CD4-positive, alpha-beta T cell (primary cell): ENCODE measurements around the gene BLTP3B. TPM values are rescaled to one million over a fixed set of nuclear protein-coding genes. Genes with fewer than 3 reads are reported as not detected.

Experiments used
- ATAC-seq: fragments of 200-7000 bp; cut with Tn5 transposase; one replicate; pipeline ENCODE4 v1.10.0; 2022; ENCODE audit warnings: mild to moderate bottlenecking; ENCODE audit not compliant: poor library complexity
- CTCF ChIA-PET: fragments of 350-600 bp; sonication (Branson Sonifier 250); formaldehyde crosslinking; loops from one replicate; lab custom pipeline; 2021; ENCODE audit warnings: antibody characterized with exemption, inconsistent platforms; lab: Charles Lee
- POLR2A ChIA-PET: fragments of 350-600 bp; sonication (Branson Sonifier 250); formaldehyde crosslinking; loops from one replicate; lab custom pipeline; 2021; ENCODE audit warnings: antibody characterized with exemption, inconsistent platforms; lab: Charles Lee
- DNase-seq, 14 experiments: peaks; one replicate each; pipeline ENCODE4 v3.0.0-alpha.2; 2013 to 2020; ENCODE audit warnings: mixed read lengths in 2 of 14
- H3K27ac ChIP-seq, 2 donors: one replicate each; pipeline versions ENCODE4 v1.5.1 to v1.7.0; 2013; ENCODE audit warnings: low read length in 2 of 2, low read depth in 1 of 2, mild to moderate bottlenecking in 1 of 2
- H3K27me3 ChIP-seq, 2 experiments: 1 replicate in 1 of 2; 2 replicates in 1 of 2; pipeline versions ENCODE4 v1.6.1 to v1.7.0; 2013; ENCODE audit warnings: low read length in 2 of 2, control low read depth in 1 of 2, mild to moderate bottlenecking in 1 of 2, moderate library complexity in 1 of 2; ENCODE audit not compliant: insufficient read depth in 2 of 2, control insufficient read depth in 1 of 2
- H3K36me3 ChIP-seq: one replicate; pipeline ENCODE4 v1.6.1; 2013; ENCODE audit warnings: low read length, control low read depth; ENCODE audit not compliant: insufficient read depth
- H3K4me1 ChIP-seq: one replicate; pipeline ENCODE4 v1.6.1; 2013; ENCODE audit warnings: low read length, control low read depth; ENCODE audit not compliant: insufficient read depth
- H3K4me3 ChIP-seq: one replicate; pipeline ENCODE4 v1.5.1; 2013; ENCODE audit warnings: mild to moderate bottlenecking, low read length, moderate library complexity
- H3K9me3 ChIP-seq, 2 experiments: 1 replicate in 1 of 2; 2 replicates in 1 of 2; pipeline versions ENCODE4 v1.6.1 to v1.7.0; 2013; ENCODE audit warnings: low read length in 2 of 2, mild to moderate bottlenecking in 2 of 2, control low read depth in 1 of 2, moderate library complexity in 1 of 2; ENCODE audit not compliant: control insufficient read depth in 1 of 2, insufficient read depth in 1 of 2
- H3K27ac Mint-ChIP-seq: one replicate; pipeline ENCODE4 v1.8.0; 2020; ENCODE audit warnings: mixed read lengths
- H3K27me3 Mint-ChIP-seq: one replicate; pipeline ENCODE4 v1.8.0; 2021; ENCODE audit warnings: mixed read lengths
- H3K36me3 Mint-ChIP-seq: one replicate; pipeline ENCODE4 v1.8.0; 2021; ENCODE audit warnings: low read depth, mixed read lengths
- H3K4me1 Mint-ChIP-seq: one replicate; pipeline ENCODE4 v1.8.0; 2021; ENCODE audit warnings: low read depth, mixed read lengths
- H3K4me3 Mint-ChIP-seq: one replicate; pipeline ENCODE4 v1.8.0; 2020; ENCODE audit warnings: mild to moderate bottlenecking, mixed read lengths
- H3K9me3 Mint-ChIP-seq: one replicate; pipeline ENCODE4 v1.8.0; 2020; ENCODE audit warnings: mixed read lengths
- intact Hi-C, 2 experiments: fragments of 100-400 bp; cut with DNase I in 1 of 2; cut with micrococcal nuclease in 1 of 2; formaldehyde crosslinking; loops; one replicate each; pipeline versions ENCODE4 v1.15.1 to v1.9.0; 2023 to 2025; cut with DNase I, micrococcal nuclease
- total RNA-seq, 174 experiments: library from RNA in 2 of 174; stranded (reverse) in 2 of 174; gene quantifications; one replicate each; pipeline ENCODE4 v1.2.3 and lab custom pipeline; 2021 to 2026
- TF ChIP-seq, protein P1 (sequence below): fragments of 200-600 bp; IDR thresholded peaks from one replicate; pipeline ENCODE4 v1.8.0; 2022; ENCODE audit warnings: antibody characterized with exemption, mild to moderate bottlenecking

Gene BLTP3B
- total RNA-seq, 2 experiments from 2014 or later, result 23.0 to 23.4 TPM

- no peaks in the 10 kb centered on the region for H3K27me3 Mint-ChIP-seq
- DNase-seq (no peak), ATAC-seq (no peak)
- intact Hi-C loops, result no loop called here
- H3K4me1 ChIP-seq, result peaks cover 8% of the 10 kb centered on the region
- H3K36me3 ChIP-seq, result no peaks in the 10 kb centered on the region
- peaks cover 12% of the 10 kb centered on the region for H3K4me1 Mint-ChIP-seq
- TF ChIP-seq, protein P1, sequence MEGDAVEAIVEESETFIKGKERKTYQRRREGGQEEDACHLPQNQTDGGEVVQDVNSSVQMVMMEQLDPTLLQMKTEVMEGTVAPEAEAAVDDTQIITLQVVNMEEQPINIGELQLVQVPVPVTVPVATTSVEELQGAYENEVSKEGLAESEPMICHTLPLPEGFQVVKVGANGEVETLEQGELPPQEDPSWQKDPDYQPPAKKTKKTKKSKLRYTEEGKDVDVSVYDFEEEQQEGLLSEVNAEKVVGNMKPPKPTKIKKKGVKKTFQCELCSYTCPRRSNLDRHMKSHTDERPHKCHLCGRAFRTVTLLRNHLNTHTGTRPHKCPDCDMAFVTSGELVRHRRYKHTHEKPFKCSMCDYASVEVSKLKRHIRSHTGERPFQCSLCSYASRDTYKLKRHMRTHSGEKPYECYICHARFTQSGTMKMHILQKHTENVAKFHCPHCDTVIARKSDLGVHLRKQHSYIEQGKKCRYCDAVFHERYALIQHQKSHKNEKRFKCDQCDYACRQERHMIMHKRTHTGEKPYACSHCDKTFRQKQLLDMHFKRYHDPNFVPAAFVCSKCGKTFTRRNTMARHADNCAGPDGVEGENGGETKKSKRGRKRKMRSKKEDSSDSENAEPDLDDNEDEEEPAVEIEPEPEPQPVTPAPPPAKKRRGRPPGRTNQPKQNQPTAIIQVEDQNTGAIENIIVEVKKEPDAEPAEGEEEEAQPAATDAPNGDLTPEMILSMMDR, result no peak
- H3K27ac Mint-ChIP-seq, result no peak overlapping the region
- H3K27ac ChIP-seq, result no peak overlapping the region
- no peak overlapping the region for H3K4me3 Mint-ChIP-seq
- ChIA-PET CTCF (interaction anchor here (1.7 kb wide), 1 partner anchor 12 kb away, joined by 3 read pairs; no protein-coding TSS in a partner anchor), POLR2A (interaction anchor here (3.5 kb wide), 1 partner anchor 34 kb away, joined by 16 read pairs; the partner anchor contains the start of gene ACTR6)
- no peaks in the 10 kb centered on the region for H3K9me3 Mint-ChIP-seq
- no peak overlapping the region for H3K4me3 ChIP-seq
- H3K9me3 ChIP-seq, result no peaks in the 10 kb centered on the region
- H3K27me3 ChIP-seq, result no peaks in the 10 kb centered on the region
- no peaks in the 10 kb centered on the region for H3K36me3 Mint-ChIP-seq
Observed at GRCh38 chr12:100166232-100166631, 23.6 kb upstream of the BLTP3B start.

- H3K9me3 ChIP-seq, result no peaks in the 10 kb centered on the region
- no peak overlapping the region for H3K27ac ChIP-seq
- peaks cover 8% of the 10 kb centered on the region for H3K4me1 ChIP-seq
- no peak overlapping the region for H3K4me3 Mint-ChIP-seq
- TF ChIP-seq, protein P1, result no peak
- no peaks in the 10 kb centered on the region for H3K27me3 Mint-ChIP-seq
- no peaks in the 10 kb centered on the region for H3K36me3 Mint-ChIP-seq
- no peak overlapping the region for H3K4me3 ChIP-seq
- no peaks in the 10 kb centered on the region for H3K36me3 ChIP-seq
- intact Hi-C loops, result loop anchor here in 1 of 2 experiments (2.0 kb wide), 1 partner anchor 35 kb away; the partner anchor contains the start of gene ACTR6
- no peaks in the 10 kb centered on the region for H3K9me3 Mint-ChIP-seq
- DNase-seq, result no peak
- no peak for ATAC-seq
- H3K4me1 Mint-ChIP-seq, result peaks cover 12% of the 10 kb centered on the region
- no peak overlapping the region for H3K27ac Mint-ChIP-seq
- CTCF ChIA-PET, result interaction anchor here (1.7 kb wide), 1 partner anchor 11 kb away, joined by 3 read pairs; no protein-coding TSS in a partner anchor
- POLR2A ChIA-PET, result interaction anchor here (3.5 kb wide), 1 partner anchor 35 kb away, joined by 16 read pairs; the partner anchor contains the start of gene ACTR6
- H3K27me3 ChIP-seq, result no peaks in the 10 kb centered on the region
Observed at GRCh38 chr12:100165356-100165755, 22.7 kb upstream of the BLTP3B start.

GRCh38 chr12:100164153-100164704 lies 21.6 kb upstream of the BLTP3B start:
- Histone ChIP-seq H3K4me1 (peaks cover 8% of the 10 kb centered on the region), H3K36me3 (no peaks in the 10 kb centered on the region), H3K27ac (no peak overlapping the region), H3K4me3 (no peak overlapping the region), H3K27me3 (no peaks in the 10 kb centered on the region), H3K9me3 (no peaks in the 10 kb centered on the region)
- H3K4me3 Mint-ChIP-seq, result peak overlapping the region; percentile 64
- ATAC-seq (no peak), DNase-seq (no peak)
- POLR2A ChIA-PET, result interaction anchor here (1.0 to 3.5 kb wide), 3 partner anchors 9 to 103 kb away, joined by 4 to 16 read pairs (median 5); partner anchors contain the start of genes ACTR6, DEPDC4 and SCYL2
- intact Hi-C loops, result loop anchor here (2.0 to 5.0 kb wide), 2 partner anchors 33 to 37 kb away; partner anchors contain the start of gene ACTR6 (in 1 of the 2)
- H3K9me3 Mint-ChIP-seq, result no peaks in the 10 kb centered on the region
- no peaks in the 10 kb centered on the region for H3K27me3 Mint-ChIP-seq
- H3K27ac Mint-ChIP-seq, result no peak overlapping the region
- TF ChIP-seq, protein P1, result no peak
- CTCF ChIA-PET, result interaction anchor here (1.2 to 2.4 kb wide), 3 partner anchors 9 to 36 kb away, joined by 3 to 18 read pairs (median 10); partner anchors contain the start of gene ACTR6
- no peaks in the 10 kb centered on the region for H3K36me3 Mint-ChIP-seq
- H3K4me1 Mint-ChIP-seq, result peaks cover 12% of the 10 kb centered on the region
